Measurements from ENCODE around the gene AMZ1.

DNA sequence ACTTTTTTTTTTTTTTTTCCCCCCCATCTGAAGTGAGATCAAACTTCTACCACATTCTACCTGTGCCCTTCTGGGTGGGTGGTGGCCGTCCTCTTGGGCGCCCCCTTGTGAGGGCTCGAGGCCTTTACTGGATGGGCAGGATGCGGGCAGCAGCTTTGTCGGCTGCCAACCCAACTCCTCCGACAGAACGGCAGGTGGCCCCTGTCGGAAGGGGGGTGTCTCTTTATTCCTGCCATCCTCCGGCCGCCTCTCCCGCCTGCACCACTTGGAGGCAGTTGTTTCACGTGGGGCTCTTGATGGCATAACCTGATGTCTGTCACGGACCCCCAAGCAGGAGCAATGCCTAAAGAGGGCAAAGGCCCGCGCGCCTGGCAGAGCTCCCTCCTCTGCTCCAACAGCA, 31.0 kb downstream of the AMZ1 start:
- TF ChIP-seq CTCF (IDR thresholded peaks at IDR 0.05) (no peak), POLR2A (IDR thresholded peaks at IDR 0.05) (no peak), POLR2AphosphoS5 (IDR thresholded peaks at IDR 0.05) (no peak)
